GM19452 (cell line): Measurements from ENCODE around the gene RABGAP1L.
"Not testable (repeated sequence)": the region's sequence is repeated elsewhere in the genome, so short reads cannot be mapped to it uniquely, and the experiment has no call there.

Source experiments
- ATAC-seq: cut with Tn5 transposase; IDR thresholded peaks from one replicate; pipeline ENCODE4 v1.9.1; 2021; ENCODE audit not compliant: unreplicated experiment

The RABGAP1L gene

DNA sequence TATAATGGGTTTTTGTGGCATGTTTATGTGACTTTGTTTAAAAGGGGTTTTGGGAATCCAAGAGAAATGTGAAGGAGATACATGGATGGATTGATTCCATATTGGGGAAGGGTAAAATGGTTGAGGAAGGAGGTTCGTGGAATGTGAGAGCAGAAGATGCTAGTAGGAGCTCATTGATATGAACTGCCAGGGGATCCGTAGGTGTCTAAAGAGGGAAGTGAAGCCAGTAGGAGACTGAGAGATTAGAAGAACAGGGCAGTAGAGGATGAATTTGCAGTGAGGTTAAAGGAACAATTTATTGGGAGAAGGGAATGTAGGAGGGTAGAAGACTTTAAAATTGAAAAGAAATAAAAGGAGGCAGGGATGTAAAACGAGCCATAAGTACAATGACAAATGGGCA lies 541.0 kb downstream of the RABGAP1L start:
- no peak for ATAC-seq

DNA sequence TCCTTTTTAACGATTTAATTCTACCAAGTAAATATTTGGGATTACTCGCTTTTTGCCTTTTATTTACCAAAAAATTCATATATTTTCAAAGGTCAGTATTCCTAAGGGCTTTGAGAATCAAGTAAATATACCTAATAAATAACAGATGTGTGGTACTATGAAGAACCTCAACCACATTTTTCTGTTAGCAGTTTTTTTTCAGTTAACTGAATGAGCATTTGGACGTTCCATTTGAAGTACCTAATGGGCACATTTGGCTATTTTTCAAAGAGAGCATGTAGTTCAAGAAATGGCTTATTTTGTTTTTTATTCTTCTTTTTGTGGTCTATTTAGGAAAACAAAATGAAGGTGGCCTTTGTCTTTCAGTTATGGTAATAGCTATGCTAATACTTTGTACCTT lies 541.5 kb downstream of the RABGAP1L start:
- ATAC-seq: no peak

DNA sequence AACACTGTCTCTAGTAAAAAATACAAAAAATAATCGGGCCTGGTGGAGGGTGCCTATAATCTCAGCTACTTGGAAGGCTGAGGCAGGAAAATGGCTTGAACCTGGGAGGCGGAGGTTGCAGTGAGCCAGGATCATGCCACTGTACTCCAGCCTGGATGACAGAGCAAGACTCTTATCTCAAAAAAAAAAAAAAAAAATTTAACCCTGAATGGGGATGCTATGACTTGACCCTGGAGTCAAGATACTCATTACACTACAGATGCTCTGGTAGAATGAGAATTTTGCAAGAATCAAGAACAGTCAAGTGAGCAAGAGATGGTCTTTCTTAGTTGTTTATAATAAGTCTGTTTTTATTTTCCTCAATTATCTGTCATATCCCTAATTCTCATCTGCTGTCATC lies 542.2 kb downstream of the RABGAP1L start:
- ATAC-seq: no peak

GRCh38 chr1:174702011-174702410 lies 542.7 kb downstream of the RABGAP1L start:
- no peak for ATAC-seq

DNA sequence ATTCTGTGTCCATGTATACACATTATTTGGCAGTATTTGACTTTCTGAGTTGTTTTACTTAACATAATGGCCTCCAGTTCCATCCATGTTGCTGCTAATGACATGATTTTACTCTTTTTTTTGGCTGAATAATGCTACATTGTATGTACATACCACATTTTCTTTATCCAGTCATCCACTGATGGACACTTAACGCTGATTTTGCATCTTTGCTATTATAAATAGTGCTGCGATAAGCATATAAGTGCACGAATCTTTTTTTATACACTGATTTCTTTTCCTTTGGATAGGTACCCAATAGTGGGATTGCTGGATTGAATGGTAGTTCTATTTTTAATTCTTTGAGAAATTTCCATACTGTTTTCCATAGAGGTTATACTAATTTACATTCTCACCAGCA lies 544.0 kb downstream of the RABGAP1L start:
- ATAC-seq: no peak

DNA sequence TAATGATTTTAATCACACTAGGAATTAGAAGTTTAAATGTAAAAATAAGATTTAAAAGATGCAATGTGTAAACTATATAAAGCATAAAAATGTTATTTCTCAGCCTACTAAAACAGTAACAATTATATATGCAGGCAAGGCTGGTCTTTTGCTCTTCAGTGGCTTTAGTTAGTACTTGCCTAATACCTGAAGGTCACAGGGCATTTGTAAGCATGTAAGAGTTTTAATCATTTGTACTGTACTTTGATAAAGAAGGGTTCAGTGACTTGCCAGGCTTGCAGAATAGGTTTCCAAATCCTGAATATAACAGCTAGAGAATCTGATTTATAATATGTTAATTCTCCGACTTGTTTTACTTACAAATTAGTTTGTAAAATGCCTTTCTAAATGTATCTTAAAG lies 545.0 kb downstream of the RABGAP1L start:
- no peak for ATAC-seq

GRCh38 chr1:174710868-174711845 lies 551.8 kb downstream of the RABGAP1L start:
- ATAC-seq: no peak

DNA sequence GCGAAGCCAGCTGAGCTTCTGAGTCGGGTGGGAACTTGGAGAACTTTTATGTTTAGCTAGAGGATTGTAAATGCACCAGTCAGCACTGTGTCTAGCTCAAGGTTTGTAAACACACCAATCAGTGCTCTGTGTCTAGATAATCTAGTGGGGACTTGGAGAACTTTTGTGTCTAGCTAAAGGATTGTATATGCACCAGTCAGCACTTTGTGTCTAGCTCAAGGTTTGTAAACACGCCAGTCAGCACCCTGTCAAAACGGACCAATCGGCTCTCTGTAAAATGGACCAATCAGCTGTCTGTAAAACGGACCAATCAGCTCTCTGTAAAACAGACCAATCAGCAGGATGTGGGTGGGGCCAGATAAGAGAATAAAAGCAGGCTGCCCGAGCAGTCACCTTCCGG lies 552.5 kb downstream of the RABGAP1L start:
- ATAC-seq: not testable (repeated sequence)

- ATAC-seq: no peak
These were observed 553.2 kb downstream of the RABGAP1L start for GRCh38 chr1:174712541-174712940.

- ATAC-seq: no peak
These were observed 554.5 kb downstream of the RABGAP1L start for GRCh38 chr1:174713796-174714195.

DNA sequence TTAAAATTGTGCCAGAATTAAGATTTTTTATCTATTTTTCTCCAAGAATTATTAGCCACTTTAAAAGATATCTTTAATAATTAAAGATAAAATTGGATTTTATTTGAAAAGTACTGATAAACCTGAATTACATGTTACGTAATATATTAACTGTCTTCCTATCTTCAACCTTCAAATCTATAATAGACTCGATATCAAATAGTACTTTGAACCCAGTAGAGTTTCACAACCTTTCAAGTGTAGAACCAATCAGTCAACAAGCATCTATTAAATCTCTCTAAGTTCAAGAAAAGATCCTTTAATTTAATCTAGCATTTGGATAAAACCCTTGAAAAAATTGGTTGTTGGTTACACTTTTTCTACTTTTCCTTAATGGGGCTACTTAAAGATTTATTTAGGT lies 559.9 kb downstream of the RABGAP1L start:
- ATAC-seq: no peak

DNA sequence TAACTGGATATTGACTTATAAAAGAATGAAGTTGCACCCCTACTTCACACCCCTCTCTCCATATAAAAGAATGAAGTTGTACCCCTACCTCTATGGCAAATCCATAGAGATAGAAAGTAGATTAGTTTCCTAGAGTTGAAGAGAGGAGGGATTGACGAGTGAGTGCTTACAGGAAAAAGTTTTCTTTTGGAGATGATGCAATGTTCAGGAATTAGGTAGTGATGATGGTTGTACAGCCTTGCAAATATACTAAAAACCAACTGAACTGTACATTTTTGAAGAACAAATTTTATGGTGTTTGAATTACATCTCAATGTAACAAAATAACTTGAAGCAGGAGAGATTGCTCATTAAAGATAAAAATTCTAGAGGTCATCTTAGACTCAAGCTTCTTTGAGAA lies 561.3 kb downstream of the RABGAP1L start:
- no peak for ATAC-seq

DNA sequence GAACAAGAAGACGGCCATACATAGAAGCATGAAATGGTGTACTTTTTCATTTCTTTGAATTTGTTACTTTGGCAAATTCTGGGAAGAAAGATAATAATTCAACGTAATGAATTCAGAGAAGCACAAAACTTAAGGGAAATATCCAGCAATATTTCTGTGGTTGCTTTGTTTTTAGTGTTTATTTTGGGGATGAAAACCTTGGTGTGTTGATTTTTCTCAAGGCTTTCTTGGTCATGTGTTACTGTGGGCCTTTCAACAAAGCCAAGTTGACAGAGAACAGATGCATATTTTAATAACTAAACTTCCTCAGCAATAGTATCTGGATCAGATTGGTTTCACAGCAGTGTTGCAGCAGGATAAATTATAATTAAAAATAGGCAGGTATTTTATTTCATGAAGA lies 561.9 kb downstream of the RABGAP1L start:
- no peak for ATAC-seq

GRCh38 chr1:174723816-174724215 lies 564.5 kb downstream of the RABGAP1L start:
- no peak for ATAC-seq

- ATAC-seq: no peak
These were observed 564.9 kb downstream of the RABGAP1L start for GRCh38 chr1:174724219-174724618.

DNA sequence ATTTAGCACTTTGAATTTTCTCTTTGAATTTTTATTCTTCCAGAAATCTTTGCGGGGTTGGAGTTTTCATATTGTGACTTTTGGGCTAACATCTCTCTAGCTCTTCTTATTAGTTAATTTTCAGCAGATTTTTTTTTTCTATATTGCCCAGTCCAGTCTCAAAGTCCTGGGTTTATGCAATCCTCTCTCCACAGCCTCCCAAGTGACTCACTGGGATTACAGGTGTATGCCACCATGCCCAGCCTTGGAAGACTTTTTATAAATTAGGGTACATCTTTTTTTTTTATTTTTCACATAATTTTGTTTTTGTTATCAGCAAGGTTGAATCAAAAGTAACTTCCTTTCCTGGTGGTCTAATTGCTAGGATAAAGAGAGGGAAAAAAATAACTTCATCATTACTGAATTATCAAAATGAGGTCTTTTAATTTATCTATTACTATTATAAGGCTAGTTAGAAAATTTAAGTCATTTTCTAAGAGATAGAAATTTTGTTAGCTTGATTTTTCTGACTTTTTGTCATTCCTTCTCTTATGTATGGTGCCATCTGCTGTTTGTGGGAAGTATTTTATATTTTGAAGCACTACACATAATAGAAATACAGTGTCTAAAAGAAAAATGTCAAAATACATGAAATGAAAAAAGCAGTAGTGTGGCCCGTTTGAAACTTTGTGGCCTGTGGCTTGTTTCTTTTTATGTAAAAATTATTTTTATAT lies 567.0 kb downstream of the RABGAP1L start:
- no peak for ATAC-seq

DNA sequence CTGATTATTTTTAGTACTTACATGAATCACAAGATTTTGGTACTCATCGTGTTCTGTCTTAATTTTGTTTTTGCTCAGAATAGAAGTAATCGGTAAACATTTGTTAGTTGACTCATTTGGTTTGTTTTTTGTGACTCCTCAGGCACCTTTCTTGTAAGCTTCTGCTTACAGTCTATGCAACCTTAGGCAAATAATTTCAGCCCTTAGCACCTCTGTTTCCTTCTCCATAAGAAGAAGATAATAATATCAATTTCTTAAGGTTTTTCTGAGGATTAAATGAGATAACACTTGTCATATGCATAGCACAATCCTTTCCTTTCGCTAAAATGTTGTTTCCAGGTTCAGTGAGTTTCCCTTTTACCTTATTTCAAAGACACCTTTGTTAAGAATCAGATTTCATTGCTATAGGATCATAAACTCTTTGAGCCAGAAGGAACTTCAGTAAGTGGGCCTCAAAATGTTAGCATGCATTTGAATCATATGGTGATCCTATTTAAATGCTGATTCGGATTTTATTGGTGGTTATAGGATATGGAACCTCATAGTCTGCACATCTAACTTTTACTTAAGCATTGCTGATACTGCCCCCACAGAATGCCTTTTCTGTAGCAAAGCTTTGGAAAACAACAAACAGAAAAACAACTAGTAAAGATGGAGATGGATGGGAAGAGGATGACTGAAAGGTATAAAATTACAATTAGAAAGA lies 567.7 kb downstream of the RABGAP1L start:
- ATAC-seq: no peak

- ATAC-seq: no peak
These were observed 575.0 kb downstream of the RABGAP1L start for GRCh38 chr1:174734270-174734669.

GRCh38 chr1:174736831-174737230 lies 577.5 kb downstream of the RABGAP1L start:
- no peak for ATAC-seq

- no peak for ATAC-seq
These were observed 581.1 kb downstream of the RABGAP1L start for GRCh38 chr1:174740249-174740968.
